Endothelial cell of umbilical vein (primary cell): ENCODE results near the gene OTUB1. TPM values are rescaled to one million over a fixed set of nuclear protein-coding genes. Genes with fewer than 3 reads are reported as not detected.

ENCODE experiments used
- BruUV-seq: library from RNA; stranded (reverse); fragments of 400-500 nt; replicated peaks from 2 replicates; lab custom pipeline; 2021; lab: Mats Ljungman, UMichigan
- CTCF ChIA-PET: fragments of 300-600, 350-600 bp; sonication (Branson Sonifier 250); formaldehyde crosslinking; loops from one replicate; lab custom pipeline; 2021; ENCODE audit warnings: antibody characterized with exemption, inconsistent platforms; lab: Charles Lee
- POLR2A ChIA-PET: fragments of 300-600, 350-600 bp; sonication (Branson Sonifier 250); formaldehyde crosslinking; loops from one replicate; lab custom pipeline; 2021; ENCODE audit warnings: antibody characterized with exemption, inconsistent platforms; lab: Charles Lee
- DNase-seq: peaks from one replicate; pipeline ENCODE4 v3.0.0-alpha.2; 2011; ENCODE audit warnings: low read depth, low spot score
- FAIRE-seq: peaks from 2 replicates; lab custom pipeline; 2011; peaks lifted over from hg19 to GRCh38; lab: Jason Lieb, UNC
- H2AFZ ChIP-seq: 2 replicates; pipeline ENCODE4 v1.6.0; 2012; ENCODE audit warnings: low read depth, low read length, control low read depth, inconsistent platforms
- H3K27ac ChIP-seq: 2 replicates; pipeline ENCODE4 v1.5.1; 2011; ENCODE audit warnings: low read depth, mild to moderate bottlenecking, control low read depth, low read length, moderate library complexity; ENCODE audit not compliant: insufficient read depth
- H3K27me3 ChIP-seq, 2 experiments: 2 replicates each; pipeline versions ENCODE4 v1.6.0 to v1.6.1; 2011; ENCODE audit warnings: low read length in 2 of 2, mixed read lengths in 1 of 2; ENCODE audit not compliant: control insufficient read depth in 2 of 2, insufficient read depth in 2 of 2
- H3K36me3 ChIP-seq, 2 experiments: 2 replicates in 1 of 2; 3 replicates in 1 of 2; pipeline ENCODE4 v1.5.1; 2011; ENCODE audit warnings: low read length in 2 of 2, mild to moderate bottlenecking in 1 of 2, moderate library complexity in 1 of 2; ENCODE audit not compliant: control insufficient read depth in 2 of 2, insufficient read depth in 2 of 2; ENCODE audit errors: extremely low read depth in 1 of 2
- H3K4me1 ChIP-seq: 3 replicates; pipeline ENCODE4 v1.5.1; 2011; ENCODE audit warnings: mild to moderate bottlenecking, low read length; ENCODE audit not compliant: control insufficient read depth, insufficient read depth; ENCODE audit errors: extremely low read depth
- H3K4me2 ChIP-seq: 2 replicates; pipeline ENCODE4 v1.6.1; 2011; ENCODE audit warnings: low read length, control low read depth, mixed read lengths; ENCODE audit not compliant: insufficient read depth
- H3K4me3 ChIP-seq, 3 experiments: fragments of 200-600 bp in 1 of 3; sonication (generic), shearing (Covaris generic) in 1 of 3; replicated peaks in 1 of 3; 2 replicates each; pipeline ENCODE4 v1.5.1; 2011 to 2016; ENCODE audit warnings: control low read depth in 3 of 3, low read length in 3 of 3, mild to moderate bottlenecking in 2 of 3, inconsistent platforms in 1 of 3, low read depth in 1 of 3, moderate library complexity in 1 of 3; ENCODE audit not compliant: insufficient read depth in 1 of 3
- H3K79me2 ChIP-seq: 2 replicates; pipeline ENCODE4 v1.6.0; 2012; ENCODE audit warnings: low read length, inconsistent platforms; ENCODE audit not compliant: control insufficient read depth, insufficient read depth
- H3K9ac ChIP-seq: replicated peaks from 2 replicates; pipeline ENCODE3; 2011; ENCODE audit warnings: low read length, control low read depth; ENCODE audit not compliant: insufficient read depth; ENCODE audit errors: extremely low read depth
- H3K9me1 ChIP-seq: replicated peaks from 3 replicates; pipeline ENCODE4 v1.6.0; 2011; ENCODE audit warnings: mild to moderate bottlenecking, low read length; ENCODE audit not compliant: control insufficient read depth, insufficient read depth; ENCODE audit errors: extremely low read depth
- H3K9me3 ChIP-seq: replicated peaks from 2 replicates; pipeline ENCODE4 v1.5.1; 2012; ENCODE audit warnings: low read length, inconsistent platforms; ENCODE audit not compliant: control insufficient read depth, insufficient read depth
- H4K20me1 ChIP-seq: replicated peaks from 2 replicates; pipeline ENCODE3; 2011; ENCODE audit warnings: mild to moderate bottlenecking, low read length; ENCODE audit not compliant: control insufficient read depth, insufficient read depth; ENCODE audit errors: extremely low read depth
- CTCF ChIP-seq, 2 donors: IDR thresholded peaks; 1 replicate in 1 of 2; 2 replicates in 1 of 2; pipeline ENCODE4 v1.5.1; 2011; ENCODE audit warnings: low read length in 2 of 2, mild to moderate bottlenecking in 2 of 2, moderate library complexity in 2 of 2, control low read depth in 1 of 2, inconsistent platforms in 1 of 2, low read depth in 1 of 2; ENCODE audit not compliant: insufficient read depth in 1 of 2; ENCODE audit errors: extremely low read depth in 1 of 2
- FOS ChIP-seq: IDR thresholded peaks from 2 replicates; pipeline ENCODE4 v1.6.1; 2011; ENCODE audit warnings: mild to moderate bottlenecking, low read length, moderate library complexity, borderline replicate concordance; ENCODE audit not compliant: insufficient read depth
- GATA2 ChIP-seq: IDR thresholded peaks from 2 replicates; pipeline ENCODE4 v1.7.0; 2011; ENCODE audit warnings: low read depth, mild to moderate bottlenecking, moderate library complexity, mixed read lengths, low read length; ENCODE audit not compliant: insufficient read length, insufficient read depth
- JUN ChIP-seq: IDR thresholded peaks from 2 replicates; pipeline ENCODE4 v1.6.1; 2011; ENCODE audit warnings: borderline replicate concordance, low read depth; ENCODE audit not compliant: insufficient read length, insufficient read depth
- MYC ChIP-seq: IDR thresholded peaks from one replicate; pipeline ENCODE4 v1.6.1; 2011; ENCODE audit warnings: mild to moderate bottlenecking, low read depth, low read length
- POLR2A ChIP-seq: IDR thresholded peaks from 2 replicates; pipeline ENCODE4 v1.6.1; 2012; ENCODE audit warnings: low read depth, mild to moderate bottlenecking, control low read depth, low read length
- POLR2AphosphoS5 ChIP-seq: IDR thresholded peaks from 2 replicates; pipeline ENCODE4 v1.6.1; 2012; ENCODE audit warnings: low read depth, mild to moderate bottlenecking, control low read depth, low read length, moderate library complexity; ENCODE audit not compliant: insufficient read depth
- dilution Hi-C: fragments of 300-500 bp; cut with MboI; formaldehyde crosslinking; loops from one replicate; pipeline ENCODE4 v1.15.0; 2019; ENCODE audit warnings: low sequenced_read_pairs; ENCODE audit not compliant: extremely low pct_ligation_motif_present
- intact Hi-C: fragments of 100-400 bp; cut with micrococcal nuclease; formaldehyde crosslinking; loops from one replicate; pipeline ENCODE4 v1.10.0; 2022
- polyA plus RNA-seq, 4 experiments: library from polyadenylated mRNA; depleted of rRNA in 3 of 4; stranded (reverse) in 3 of 4; unstranded in 1 of 4; fragments of >200 nt; gene quantifications; 2 replicates each; pipeline versions ENCODE4 v1.2.1 to v1.2.3, GENCODE V29; 2011 to 2012; ENCODE audit warnings: missing spikeins in 1 of 4
- total RNA-seq: library from RNA; stranded (reverse); gene quantifications from 2 replicates; pipeline ENCODE4 v1.2.3, GENCODE V29; 2021

The OTUB1 gene
- total and polyA plus RNA-seq, 2 donors (not counting 3 experiments of a cell fraction or from before 2014, with no cell fraction given) = 81.9 to 256 TPM

- intact Hi-C loops = no loop called here
- no peaks in the 10 kb centered on the region for H3K9me3 ChIP-seq
- no peak overlapping the region for H3K4me3 ChIP-seq
- no peak overlapping the region for H2AFZ ChIP-seq
- no peak overlapping the region for H3K4me2 ChIP-seq
- H3K79me2 ChIP-seq = no peaks in the 10 kb centered on the region
- DNase-seq (no peak), FAIRE-seq (no peak)
- ChIA-PET POLR2A (no interaction called here), CTCF (interaction anchor here (1.2 to 1.7 kb wide), 4 partner anchors 9 to 129 kb away, joined by 3 to 5 read pairs (median 4); no protein-coding TSS in a partner anchor)
- no peaks in the 10 kb centered on the region for H3K4me1 ChIP-seq
- BruUV-seq = no TSS peak
- dilution Hi-C loops = no loop called here
- no peak overlapping the region for H3K27ac ChIP-seq
- no peaks in the 10 kb centered on the region for H3K36me3 ChIP-seq
- no peaks in the 10 kb centered on the region for H4K20me1 ChIP-seq
- H3K27me3 ChIP-seq = no peaks in the 10 kb centered on the region
- no peaks in the 10 kb centered on the region for H3K9me1 ChIP-seq
- no peak overlapping the region for H3K9ac ChIP-seq
- TF ChIP-seq POLR2A = no peak
- no peak for TF ChIP-seq JUN
- TF ChIP-seq FOS = no peak
- TF ChIP-seq GATA2 = no peak
- TF ChIP-seq POLR2AphosphoS5 = no peak
Measured at GRCh38 chr11:64023712-64024710, 37.8 kb downstream of the OTUB1 start.

GRCh38 chr11:64025205-64025604, 39.0 kb downstream of the OTUB1 start:
- CTCF ChIA-PET = interaction anchor here (1.2 to 1.8 kb wide), 3 partner anchors 10 to 23 kb away, joined by 3 to 5 read pairs (median 5); no protein-coding TSS in a partner anchor

More at GRCh38 chr11:64025205-64025604, 39.0 kb downstream of the OTUB1 start:
- Histone ChIP-seq H2AFZ (no peak overlapping the region), H3K27me3 (no peaks in the 10 kb centered on the region), H3K4me1 (no peaks in the 10 kb centered on the region), H3K27ac (no peak overlapping the region), H3K9ac (no peak overlapping the region), H3K9me3 (no peaks in the 10 kb centered on the region), H3K4me2 (no peak overlapping the region), H3K9me1 (no peaks in the 10 kb centered on the region), H4K20me1 (no peaks in the 10 kb centered on the region), H3K36me3 (no peaks in the 10 kb centered on the region), H3K4me3 (no peak overlapping the region), H3K79me2 (no peaks in the 10 kb centered on the region)
- no TSS peak for BruUV-seq
- DNase-seq = no peak
- intact Hi-C loops = no loop called here
- POLR2A ChIA-PET = no interaction called here
- dilution Hi-C loops = no loop called here
- FAIRE-seq = peak; percentile 21
- TF ChIP-seq FOS = no peak
- TF ChIP-seq MYC = no peak
- TF ChIP-seq GATA2 = no peak
- TF ChIP-seq CTCF (IDR thresholded peaks at IDR 0.05; ENCODE audit: extremely low read depth in 1 of 2, insufficient read depth in 1 of 2, low read depth in 1 of 2, low read length in 2 of 2) = no peak
- no peak for TF ChIP-seq POLR2AphosphoS5
